Germinal center (tissue), 1 donor: ENCODE measurements around the gene TMEM245.
"Not testable (repeated sequence)": the region's sequence is repeated elsewhere in the genome, so short reads cannot be mapped to it uniquely, and the experiment has no call there.

Source experiments
- DNase-seq: peaks from one replicate; pipeline ENCODE4 v3.0.0; 2012; ENCODE audit warnings: mixed read lengths, low spot score

Gene TMEM245

DNA sequence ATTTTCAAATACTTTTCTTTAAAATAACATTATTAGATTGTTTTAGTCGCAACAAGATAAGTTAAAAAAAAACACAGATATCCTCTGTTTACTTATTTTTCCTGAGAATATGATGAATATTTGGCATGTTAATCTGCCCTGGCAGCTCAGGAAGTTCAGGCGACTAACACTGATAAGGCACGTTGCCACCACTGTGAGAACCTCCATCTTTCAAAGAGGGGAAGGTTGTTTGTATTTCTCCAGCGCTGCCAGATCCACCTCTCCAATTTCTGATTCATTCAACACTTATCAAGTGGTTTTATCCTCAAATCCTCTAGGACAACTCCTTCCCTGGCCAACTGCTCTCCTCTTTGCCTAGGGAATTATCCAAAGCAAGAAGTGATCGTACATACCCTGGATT lies 128.3 kb downstream of the TMEM245 start:
- DNase-seq = no peak

DNA sequence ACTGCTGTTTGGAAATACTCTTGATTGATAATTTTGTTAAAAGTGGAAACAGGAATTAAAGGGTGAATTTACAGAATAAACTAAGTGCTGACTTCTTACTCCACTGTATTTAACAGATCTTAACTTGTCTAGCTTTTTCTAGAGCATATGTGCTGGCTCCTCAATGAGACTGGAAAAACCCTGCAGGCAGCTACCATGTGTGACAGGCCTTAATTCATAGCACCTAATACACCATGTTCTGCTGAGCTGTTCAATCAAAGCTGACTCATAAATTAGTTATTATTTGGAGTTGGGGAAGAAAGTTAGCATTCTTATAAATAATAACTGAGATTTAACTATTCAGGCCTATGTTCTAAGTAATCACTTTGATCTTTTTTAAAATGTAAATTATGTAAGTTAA lies 135.9 kb downstream of the TMEM245 start:
- DNase-seq = no peak

DNA sequence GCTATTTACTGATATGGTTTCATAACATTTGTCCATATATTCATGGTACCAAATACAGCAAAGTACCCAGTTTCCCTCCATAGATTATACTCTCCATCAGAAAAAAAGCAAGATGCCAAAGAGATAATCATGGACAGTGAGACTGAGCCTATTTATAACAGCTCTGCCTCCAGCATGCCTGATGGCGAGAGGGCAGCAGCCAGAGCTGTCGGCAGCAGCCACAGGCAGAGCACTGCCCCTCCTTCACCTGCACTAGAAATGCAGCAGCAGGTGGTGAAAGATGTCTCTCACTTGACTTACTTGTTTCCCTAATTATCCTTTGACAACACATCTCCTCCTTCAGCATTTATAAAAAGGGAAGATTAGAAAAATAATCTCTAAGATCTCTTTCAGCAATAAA lies 138.9 kb downstream of the TMEM245 start:
- no peak for DNase-seq

DNA sequence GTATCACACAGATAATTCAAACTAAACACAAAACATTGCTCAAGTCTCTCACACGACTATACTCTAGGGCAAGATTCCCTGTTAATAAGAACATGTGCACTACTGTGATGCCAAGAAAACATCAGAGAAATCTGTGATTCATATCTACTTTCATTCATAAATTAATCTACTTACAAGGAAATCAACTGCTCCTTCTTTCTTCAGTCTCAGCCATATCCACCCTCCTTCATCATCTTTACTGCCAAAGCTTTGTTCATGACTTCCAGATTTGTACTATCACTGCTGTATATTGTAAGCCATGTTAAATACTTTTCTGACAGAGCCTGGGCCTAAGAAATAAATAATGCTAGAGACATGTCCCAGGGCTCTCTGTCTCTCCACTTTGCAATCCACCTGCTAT lies 141.5 kb downstream of the TMEM245 start:
- DNase-seq = no peak

DNA sequence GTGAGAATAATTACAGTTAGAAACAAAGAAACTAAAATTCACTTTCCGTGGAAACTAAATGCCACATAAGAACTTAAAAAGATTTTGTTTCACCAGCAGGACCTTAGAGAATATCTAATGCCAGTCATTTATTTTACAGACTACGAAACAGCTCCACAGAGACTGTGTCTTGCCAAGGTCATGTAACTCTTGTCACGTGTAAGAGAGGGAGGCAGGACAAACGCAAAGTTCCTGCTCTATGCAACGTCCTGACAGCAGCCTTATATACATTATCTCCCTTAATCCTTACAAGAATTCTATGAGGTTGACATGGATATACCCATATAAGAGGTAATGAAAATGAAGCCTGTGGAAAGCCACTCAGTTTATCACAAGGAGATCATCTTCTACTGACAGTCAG lies 145.9 kb downstream of the TMEM245 start:
- no peak for DNase-seq

DNA sequence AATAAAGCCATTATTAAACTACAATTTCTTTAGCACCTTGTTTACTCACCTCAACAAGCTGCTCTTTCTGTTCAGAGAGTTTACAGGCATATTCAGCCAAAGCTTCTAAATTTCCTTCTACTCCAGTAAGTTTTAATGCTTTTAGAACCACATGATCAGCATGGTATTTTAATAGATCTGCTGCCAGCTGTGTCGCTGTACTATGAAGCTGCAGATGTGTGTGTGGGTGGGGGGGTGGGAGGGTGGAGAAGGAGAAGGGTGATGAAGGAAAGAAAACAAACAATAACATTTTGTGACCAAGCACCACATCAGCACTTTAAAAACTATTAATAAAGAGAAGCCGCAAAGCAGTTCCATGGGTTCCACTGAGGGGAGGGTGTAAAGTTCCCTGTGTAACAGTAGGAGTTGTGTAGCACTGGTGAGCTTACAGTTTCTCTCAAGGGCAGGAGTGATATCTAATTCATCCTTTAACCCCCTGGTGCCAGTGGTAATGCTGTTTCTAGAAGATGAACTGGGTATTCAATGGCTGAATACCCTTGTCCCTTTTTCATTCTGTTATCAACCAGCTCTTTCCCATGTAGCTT lies 147.0 kb downstream of the TMEM245 start:
- DNase-seq = no peak

DNA sequence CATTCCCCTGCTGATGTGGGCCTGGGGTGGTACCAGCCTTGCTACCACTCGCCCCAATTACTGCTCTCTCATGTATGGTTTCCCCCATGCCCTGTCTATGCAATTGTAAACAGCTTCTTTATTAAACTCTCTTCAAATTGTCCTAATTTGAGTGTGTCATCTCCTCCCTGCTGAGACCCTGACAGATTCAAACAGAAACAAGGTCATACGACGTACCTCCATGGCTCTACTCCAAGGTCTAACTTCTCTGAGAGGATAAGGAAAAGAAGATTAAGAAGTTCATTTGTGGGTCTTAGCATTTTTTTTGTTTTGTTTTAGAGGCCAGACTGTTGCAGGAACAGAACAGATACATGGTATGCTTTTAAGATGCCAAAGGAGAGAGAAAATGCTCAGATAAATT lies 147.6 kb downstream of the TMEM245 start:
- no peak for DNase-seq

DNA sequence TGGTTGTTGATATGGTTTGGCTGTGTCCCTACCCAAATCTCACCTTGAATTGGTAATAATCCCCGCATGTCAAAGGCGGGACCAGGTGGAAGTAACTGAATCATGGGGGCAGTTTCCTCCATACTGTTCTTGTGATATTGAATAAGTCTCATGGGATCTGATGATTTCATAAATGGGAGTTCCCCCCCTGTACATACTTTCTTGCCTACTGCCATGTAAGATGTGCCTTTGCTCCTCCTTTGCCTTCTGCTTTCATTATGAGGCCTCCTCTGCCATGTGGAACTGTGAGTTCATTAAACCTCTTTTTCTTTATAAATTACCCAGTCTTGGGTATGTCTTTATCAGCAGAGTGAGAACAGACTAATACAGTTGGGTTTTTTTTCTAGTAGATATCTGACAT lies 148.4 kb downstream of the TMEM245 start:
- not testable (repeated sequence) for DNase-seq

DNA sequence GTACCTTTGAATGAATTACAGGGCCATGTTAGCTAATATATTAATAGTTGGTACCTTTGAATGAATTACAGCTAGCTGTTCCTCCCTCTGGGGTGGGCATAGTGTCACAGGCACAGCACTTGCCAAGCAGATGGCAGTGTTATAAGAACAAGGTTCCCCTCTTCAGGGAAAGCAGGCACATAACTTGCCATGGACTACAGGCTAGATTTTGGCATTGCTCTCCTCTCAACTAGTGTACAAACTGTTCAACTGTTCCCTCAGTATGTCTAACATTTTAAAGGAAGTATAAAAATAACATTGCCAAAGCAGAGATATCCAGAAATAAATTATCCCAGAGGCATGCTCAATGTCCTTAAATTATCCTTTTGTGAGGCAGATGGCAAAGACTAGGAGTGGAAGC lies 151.8 kb downstream of the TMEM245 start:
- no peak for DNase-seq
